Amniotic epithelial cell (primary cell): ENCODE data around the gene DGKB.

Experiments
- DNase-seq: peaks from one replicate; pipeline ENCODE4 v3.0.0-alpha.2; 2010; ENCODE audit warnings: low read depth

Gene DGKB

DNA sequence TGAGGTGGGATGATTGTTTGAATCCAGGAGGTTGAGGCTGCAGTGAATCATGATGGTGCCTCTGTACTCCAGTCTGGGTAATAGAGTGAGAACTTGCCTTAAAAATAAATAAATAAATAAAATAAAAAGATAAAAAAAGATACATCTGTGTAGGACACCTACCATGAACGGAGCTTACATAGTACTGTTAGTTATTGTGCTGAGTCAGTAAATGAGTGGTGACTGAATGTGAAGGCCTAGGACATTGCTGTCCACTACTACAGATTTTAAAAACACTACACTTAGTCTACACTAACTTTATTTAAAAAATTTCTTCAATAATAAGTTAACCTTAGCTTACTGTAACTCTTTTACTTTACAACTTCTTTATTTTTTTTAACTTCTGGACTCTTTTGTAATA is 806.4 kb downstream of the DGKB start:
- DNase-seq: no peak

DNA sequence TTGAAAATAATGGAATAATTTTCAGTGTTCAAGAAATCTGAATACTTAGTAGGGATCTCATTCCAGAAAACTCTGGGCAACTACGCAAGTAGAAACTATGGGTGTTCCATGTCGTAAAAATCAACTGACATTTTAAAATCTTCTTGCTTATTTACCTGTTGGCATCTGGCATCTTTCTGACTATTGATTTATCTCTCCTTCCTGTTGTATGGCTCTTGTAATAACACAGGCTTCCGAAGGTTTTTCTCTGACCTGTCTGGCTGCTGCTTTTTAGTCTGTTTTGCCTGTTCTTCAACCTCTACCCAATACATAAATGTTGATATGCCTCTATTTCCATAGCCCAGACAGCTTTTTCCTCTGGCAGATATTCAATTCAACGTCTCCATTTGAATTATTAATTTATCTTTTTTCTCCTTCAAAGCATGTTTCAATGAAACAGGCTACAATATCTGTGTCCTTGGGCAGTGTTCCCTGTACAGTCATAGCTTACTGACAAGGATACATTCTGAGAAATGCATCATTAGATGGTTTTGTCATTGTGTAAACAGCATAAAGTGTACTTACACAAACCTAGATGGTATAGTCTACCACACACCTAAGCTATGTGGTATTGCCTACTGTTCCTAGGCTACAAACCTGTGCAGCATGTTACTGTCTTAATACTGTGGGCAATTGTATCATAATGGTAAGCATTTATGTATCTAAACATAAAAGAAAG is 807.2 kb downstream of the DGKB start:
- peak; percentile 19 for DNase-seq
